SJCRH30 (cell line): ENCODE data around the gene THY1. TPM values are rescaled to one million over a fixed set of nuclear protein-coding genes. Genes with fewer than 3 reads are reported as not detected.
A peak's percentile ranks its signal among the peaks of the same experiment; 100 is the strongest.
"Not testable (repeated sequence)": the region's sequence is repeated elsewhere in the genome, so short reads cannot be mapped to it uniquely, and the experiment has no call there.

Experiments
- DNase-seq, 2 experiments: peaks; one replicate each; pipeline ENCODE4 v3.0.0-alpha.2; 2015 to 2020
- H3K27ac ChIP-seq: fragments of 250-450 bp; sonication (Bioruptor Pico); 2 replicates; pipeline ENCODE4 v1.5.1; 2020; ENCODE audit warnings: mild to moderate bottlenecking, moderate library complexity
- H3K27me3 ChIP-seq: fragments of 250-450 bp; sonication (Bioruptor Pico); 2 replicates; pipeline ENCODE4 v1.5.1; 2020; ENCODE audit warnings: mild to moderate bottlenecking, moderate library complexity
- H3K36me3 ChIP-seq: fragments of 250-450 bp; sonication (Bioruptor Pico); 2 replicates; pipeline ENCODE4 v1.5.1; 2020; ENCODE audit warnings: mild to moderate bottlenecking, moderate library complexity
- H3K4me1 ChIP-seq: fragments of 250-450 bp; sonication (Bioruptor Pico); 2 replicates; pipeline ENCODE4 v1.5.1; 2020; ENCODE audit warnings: mild to moderate bottlenecking, moderate library complexity
- H3K4me3 ChIP-seq: fragments of 250-450 bp; sonication (Bioruptor Pico); 2 replicates; pipeline ENCODE4 v1.5.1; 2020; ENCODE audit warnings: mild to moderate bottlenecking, moderate library complexity
- H3K9me3 ChIP-seq: fragments of 250-450 bp; sonication (Bioruptor Pico); replicated peaks from 2 replicates; pipeline ENCODE4 v1.5.1; 2020; ENCODE audit warnings: mild to moderate bottlenecking, moderate library complexity
- total RNA-seq: library from RNA; depleted of rRNA; stranded (reverse); fragments of >200 nt; shearing (Covaris generic); gene quantifications from 2 replicates; pipeline ENCODE4 v1.2.3, GENCODE V29; 2014

The THY1 gene
- total RNA-seq, 1 experiment from 2014 or later = 2.5 TPM

DNA sequence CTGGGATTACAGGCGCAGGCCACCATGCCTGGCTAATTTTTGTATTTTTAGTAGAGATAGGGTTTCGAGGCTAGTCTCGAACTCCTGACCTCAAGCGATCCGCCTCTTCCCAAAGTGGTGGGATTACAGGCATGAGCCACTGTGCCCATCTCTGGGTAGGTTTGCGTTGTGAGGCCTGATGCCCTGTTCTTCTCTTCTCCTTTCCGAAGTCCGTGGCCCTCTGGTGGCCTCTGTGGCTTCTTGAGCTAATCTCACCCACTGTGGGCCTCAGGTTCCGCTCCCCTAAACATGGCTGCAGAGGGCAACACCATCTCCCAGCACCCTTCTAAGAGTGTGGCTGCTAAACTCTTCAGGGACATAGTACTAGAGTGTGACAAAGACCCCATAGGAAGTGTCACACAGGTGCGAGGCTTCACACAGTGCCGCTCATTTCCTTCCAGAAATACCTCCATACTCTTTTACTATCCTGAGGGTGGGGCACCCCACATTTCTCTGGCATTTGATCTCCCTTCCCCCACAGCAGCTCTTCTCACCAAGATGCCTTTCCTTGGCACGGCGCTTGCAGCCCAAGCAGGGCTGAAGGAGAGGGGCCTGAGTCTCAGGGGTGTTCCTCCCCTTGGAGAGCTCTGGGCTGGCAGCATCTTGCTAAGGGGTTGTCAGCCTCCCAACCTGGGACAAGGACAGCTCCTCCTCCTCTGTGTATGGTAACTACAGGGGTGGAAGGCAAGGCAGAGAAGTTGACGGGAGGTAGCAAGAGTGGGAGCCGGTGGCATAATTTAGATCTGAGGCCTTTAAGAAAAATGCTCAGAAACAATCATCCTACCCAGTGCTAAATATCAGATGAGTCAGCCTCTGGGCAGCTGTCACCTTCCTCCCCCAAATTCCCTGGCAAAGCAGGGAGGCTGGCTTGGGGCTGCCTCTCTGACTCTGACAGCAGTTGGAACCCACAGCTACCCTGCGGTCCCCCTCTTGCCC is 6.1 kb downstream of the THY1 start:
- H3K4me1 ChIP-seq = peaks cover 9% of the 10 kb centered on the region
- peak overlapping the region; percentile 36; the same call in 1 of the 2 replicates for H3K27ac ChIP-seq
- no peaks in the 10 kb centered on the region for H3K36me3 ChIP-seq
- no peak overlapping the region for H3K4me3 ChIP-seq
- no peaks in the 10 kb centered on the region for H3K27me3 ChIP-seq
- peak; percentile 41 to 43 for DNase-seq
- H3K9me3 ChIP-seq = no peaks in the 10 kb centered on the region

DNA sequence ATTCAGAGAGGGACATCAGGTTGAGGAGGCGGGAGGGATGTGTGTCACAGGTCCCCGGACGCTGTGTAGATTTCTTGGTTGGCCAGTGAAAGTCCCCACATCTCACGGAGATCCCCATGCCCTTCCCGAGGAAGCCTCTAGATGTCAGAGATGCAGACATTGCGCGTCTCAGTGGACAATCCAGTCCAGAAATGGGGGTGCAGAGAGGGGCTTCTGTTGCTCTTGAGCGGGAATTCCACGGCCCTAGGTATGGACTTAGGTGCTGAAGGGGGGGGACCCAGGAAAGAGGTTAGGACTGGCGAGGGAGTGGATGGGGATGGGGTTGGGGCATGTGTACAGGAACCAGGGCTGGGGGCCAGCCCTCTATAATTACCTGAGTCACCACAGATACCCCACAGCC is 7.0 kb downstream of the THY1 start:
- H3K27me3 ChIP-seq = no peaks in the 10 kb centered on the region
- no peak for DNase-seq
- no peak overlapping the region for H3K27ac ChIP-seq
- H3K9me3 ChIP-seq = no peaks in the 10 kb centered on the region
- no peaks in the 10 kb centered on the region for H3K36me3 ChIP-seq
- peaks cover 9% of the 10 kb centered on the region for H3K4me1 ChIP-seq
- H3K4me3 ChIP-seq = no peak overlapping the region

DNA sequence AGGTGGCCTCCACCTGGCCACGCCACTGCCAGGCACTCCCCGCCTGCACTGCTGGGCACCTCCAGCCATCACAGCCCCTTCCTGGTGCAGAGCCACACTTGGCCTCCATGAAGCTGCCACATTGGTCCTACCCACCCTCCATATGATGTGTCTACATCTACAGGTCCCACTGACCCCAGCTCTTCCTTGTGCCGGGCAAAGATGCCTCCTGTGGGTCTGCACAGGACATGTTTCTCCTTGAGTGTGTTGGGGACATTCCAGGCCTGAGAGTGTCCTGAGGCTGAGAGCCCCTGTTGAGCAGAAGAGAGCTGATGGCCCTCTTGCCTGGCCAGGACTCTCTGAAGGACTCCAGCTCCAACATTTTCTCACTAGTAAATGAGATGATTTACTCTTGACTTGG is 7.5 kb downstream of the THY1 start:
- Histone ChIP-seq H3K27me3 (no peaks in the 10 kb centered on the region), H3K36me3 (no peaks in the 10 kb centered on the region), H3K27ac (no peak overlapping the region), H3K9me3 (no peaks in the 10 kb centered on the region), H3K4me1 (peaks cover 9% of the 10 kb centered on the region), H3K4me3 (no peak overlapping the region)
- DNase-seq = no peak

DNA sequence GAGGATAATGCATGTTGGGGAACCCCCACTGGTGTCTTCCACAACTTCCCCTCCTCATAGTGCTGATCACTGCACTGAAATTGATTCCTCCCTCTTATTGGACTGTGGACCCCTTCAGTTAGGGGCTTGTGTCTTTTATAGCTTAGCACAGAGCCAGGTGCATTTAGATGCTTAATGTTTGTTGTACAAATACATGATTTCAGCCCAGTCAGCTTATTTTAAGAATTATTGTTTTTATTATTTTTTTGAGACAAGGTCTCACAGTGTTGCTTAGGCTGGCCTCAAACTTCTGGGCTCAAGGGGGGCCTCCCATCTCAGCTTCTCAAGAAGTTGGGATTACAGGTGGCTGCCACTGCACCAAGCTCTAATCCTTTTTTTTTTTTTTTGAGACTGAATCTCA is 8.2 kb downstream of the THY1 start:
- Histone ChIP-seq H3K36me3 (no peaks in the 10 kb centered on the region), H3K27ac (no peak overlapping the region), H3K4me1 (peaks cover 9% of the 10 kb centered on the region), H3K27me3 (no peaks in the 10 kb centered on the region), H3K4me3 (no peak overlapping the region), H3K9me3 (no peaks in the 10 kb centered on the region)
- no peak for DNase-seq

DNA sequence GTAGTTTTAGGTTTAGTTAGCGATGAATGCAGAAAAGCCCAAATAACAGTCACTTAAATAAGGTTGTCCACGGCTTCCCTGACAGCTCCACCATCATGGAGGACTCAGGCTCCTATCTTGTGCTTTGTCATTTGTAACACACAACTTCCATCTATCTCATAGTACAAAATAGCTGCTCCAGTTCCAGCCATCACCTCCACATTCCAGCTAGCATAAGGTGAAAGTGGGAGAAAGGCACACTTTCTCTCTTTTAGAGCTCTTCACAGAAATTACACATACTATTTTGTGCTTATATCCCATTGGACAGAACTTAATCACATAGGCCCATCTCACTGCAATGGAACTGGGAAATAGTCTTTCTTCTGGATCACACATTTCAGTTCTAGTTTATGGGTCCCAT is 8.7 kb downstream of the THY1 start:
- DNase-seq = no peak
- Histone ChIP-seq H3K36me3 (no peaks in the 10 kb centered on the region), H3K27me3 (no peaks in the 10 kb centered on the region), H3K27ac (no peak overlapping the region), H3K4me1 (peaks cover 9% of the 10 kb centered on the region), H3K9me3 (no peaks in the 10 kb centered on the region), H3K4me3 (no peak overlapping the region)

DNA sequence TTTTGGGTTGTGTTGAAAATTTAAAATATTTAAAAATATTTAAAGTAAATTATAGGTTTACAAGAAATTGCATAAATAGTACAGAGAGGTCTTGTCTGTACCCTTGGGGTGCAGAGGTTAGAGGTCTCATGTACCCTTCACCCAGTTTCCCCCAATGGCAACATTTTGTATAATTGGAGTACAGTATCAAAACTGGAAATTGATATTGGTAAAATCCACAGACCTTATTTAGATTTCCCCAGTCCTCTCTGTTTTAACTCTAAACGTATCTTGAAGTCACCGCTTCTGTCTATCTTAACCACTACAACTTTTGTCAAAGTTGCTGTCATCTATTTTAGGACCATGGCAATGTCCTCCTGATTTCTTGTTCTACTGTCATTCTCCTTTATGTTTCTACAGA is 10.9 kb downstream of the THY1 start:
- DNase-seq = no peak
- Histone ChIP-seq H3K4me1 (0 out of 2 replicates have a peak, but pooled peaks cover under 1% of the 10 kb centered on the region), H3K27ac (no peak overlapping the region), H3K4me3 (no peak overlapping the region), H3K27me3 (no peaks in the 10 kb centered on the region), H3K9me3 (no peaks in the 10 kb centered on the region), H3K36me3 (no peaks in the 10 kb centered on the region)

DNA sequence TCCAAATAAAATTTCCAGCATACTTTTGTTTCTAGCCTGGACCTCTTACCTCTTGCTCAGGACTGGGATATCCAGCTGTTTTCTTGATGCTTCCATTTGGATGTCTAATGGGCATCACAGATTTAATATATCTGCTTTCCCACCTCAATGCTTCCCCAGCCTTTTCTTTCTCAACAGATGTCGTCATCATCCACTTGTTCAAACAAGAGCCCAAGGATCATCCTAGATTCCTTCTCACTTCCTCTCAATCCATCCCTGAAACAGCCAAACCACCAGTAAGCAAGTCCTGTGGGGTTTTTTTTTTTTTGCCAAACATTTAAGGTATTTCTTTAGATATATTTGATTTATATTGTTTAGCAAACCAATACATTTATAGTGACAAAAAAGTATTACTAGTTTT is 12.5 kb downstream of the THY1 start:
- no peak overlapping the region for H3K4me3 ChIP-seq
- DNase-seq = no peak
- no peak overlapping the region for H3K27ac ChIP-seq
- H3K9me3 ChIP-seq = no peaks in the 10 kb centered on the region
- no peaks in the 10 kb centered on the region for H3K4me1 ChIP-seq
- H3K27me3 ChIP-seq = no peaks in the 10 kb centered on the region
- H3K36me3 ChIP-seq = no peaks in the 10 kb centered on the region

DNA sequence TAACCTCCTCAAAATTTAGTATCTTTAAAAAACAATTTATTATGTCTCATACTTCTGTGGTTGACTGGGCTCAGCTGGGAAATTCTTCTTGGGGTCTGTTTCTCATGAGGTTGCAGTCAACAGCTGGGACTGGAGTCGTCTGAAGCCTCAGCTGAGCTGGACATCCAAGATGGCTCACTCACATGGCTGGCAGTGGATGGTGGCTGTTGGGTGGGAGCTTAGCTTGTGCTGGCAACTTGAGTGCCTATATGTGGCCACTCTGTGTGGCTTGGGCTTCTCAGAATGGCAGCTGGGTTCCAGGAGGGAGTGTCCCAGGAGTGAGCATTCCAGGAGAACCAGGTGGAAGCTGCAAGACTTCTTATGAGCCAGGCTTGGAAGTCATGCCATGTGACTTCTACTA is 13.2 kb downstream of the THY1 start:
- no peaks in the 10 kb centered on the region for H3K9me3 ChIP-seq
- no peaks in the 10 kb centered on the region for H3K36me3 ChIP-seq
- H3K27ac ChIP-seq = no peak overlapping the region
- no peak for DNase-seq
- no peaks in the 10 kb centered on the region for H3K27me3 ChIP-seq
- H3K4me3 ChIP-seq = no peak overlapping the region
- H3K4me1 ChIP-seq = no peaks in the 10 kb centered on the region

DNA sequence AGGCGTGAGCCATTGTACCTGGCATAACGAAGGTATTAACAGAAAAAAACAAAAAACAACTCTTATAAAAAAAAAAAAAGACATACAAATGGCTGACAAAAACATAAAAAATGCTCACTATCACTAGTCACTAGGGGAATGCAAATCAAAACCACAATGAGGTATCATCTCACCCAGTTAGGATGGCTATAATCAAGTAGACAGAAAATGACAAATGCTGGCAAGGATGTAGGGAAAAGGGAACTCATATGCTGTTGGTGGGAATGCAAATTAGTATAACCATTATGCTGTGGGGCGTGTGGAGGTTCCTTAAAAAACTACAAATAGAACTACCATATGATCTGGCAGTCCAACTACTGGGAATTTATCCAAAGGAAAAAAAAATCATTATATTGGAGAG is 17.0 kb downstream of the THY1 start:
- H3K27ac ChIP-seq = no peak overlapping the region
- H3K4me1 ChIP-seq = no peaks in the 10 kb centered on the region
- DNase-seq = no peak
- H3K9me3 ChIP-seq = 0 out of 2 replicates have a peak, but pooled peaks cover 2% of the 10 kb centered on the region
- no peak overlapping the region for H3K4me3 ChIP-seq
- H3K27me3 ChIP-seq = no peaks in the 10 kb centered on the region
- H3K36me3 ChIP-seq = no peaks in the 10 kb centered on the region

DNA sequence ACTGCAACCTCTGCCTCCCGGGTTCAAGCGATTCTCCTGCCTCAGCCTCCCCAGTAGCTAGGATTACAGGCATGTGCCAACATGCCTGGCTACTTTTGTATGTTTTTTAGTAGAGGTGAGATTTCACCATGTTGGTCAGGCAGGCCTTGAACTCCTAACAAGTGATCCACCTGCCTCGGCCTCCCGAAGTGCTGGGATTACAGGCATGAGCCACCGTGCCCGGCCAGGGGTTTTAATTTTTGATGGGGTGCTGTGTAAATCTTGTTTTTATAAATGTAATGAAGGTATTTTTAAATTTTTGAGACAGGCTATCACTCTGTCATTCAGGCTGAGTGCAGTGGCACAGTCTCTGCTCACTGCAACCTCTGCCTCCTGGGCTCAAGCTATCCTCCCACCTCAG is 17.5 kb downstream of the THY1 start:
- DNase-seq, H3K36me3 ChIP-seq, H3K9me3 ChIP-seq, H3K4me3 ChIP-seq, H3K27ac ChIP-seq, H3K27me3 ChIP-seq, H3K4me1 ChIP-seq: not testable (repeated sequence)

DNA sequence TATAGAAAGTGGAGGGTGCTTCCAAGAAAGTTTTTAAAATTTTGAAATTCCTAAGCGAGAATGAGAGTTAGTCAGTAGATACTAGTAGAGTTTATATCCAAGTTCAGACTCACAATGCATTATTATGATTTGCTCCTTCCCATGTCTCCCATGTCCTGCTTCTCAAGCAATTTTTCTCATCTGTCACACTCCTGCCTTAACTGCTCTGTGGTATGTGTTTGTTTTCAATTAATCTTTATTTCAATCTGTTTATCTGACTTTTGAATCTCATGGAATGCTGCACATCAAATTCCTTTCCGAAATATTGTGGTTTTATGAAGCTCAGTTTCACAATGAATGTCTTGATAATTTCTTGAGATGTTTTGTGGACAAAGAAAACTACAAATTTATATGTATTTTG is 18.1 kb downstream of the THY1 start:
- Histone ChIP-seq H3K4me3 (no peak overlapping the region), H3K4me1 (no peaks in the 10 kb centered on the region), H3K36me3 (no peaks in the 10 kb centered on the region), H3K27ac (no peak overlapping the region), H3K9me3 (0 out of 2 replicates have a peak, but pooled peaks cover 4% of the 10 kb centered on the region), H3K27me3 (no peaks in the 10 kb centered on the region)
- DNase-seq = no peak

DNA sequence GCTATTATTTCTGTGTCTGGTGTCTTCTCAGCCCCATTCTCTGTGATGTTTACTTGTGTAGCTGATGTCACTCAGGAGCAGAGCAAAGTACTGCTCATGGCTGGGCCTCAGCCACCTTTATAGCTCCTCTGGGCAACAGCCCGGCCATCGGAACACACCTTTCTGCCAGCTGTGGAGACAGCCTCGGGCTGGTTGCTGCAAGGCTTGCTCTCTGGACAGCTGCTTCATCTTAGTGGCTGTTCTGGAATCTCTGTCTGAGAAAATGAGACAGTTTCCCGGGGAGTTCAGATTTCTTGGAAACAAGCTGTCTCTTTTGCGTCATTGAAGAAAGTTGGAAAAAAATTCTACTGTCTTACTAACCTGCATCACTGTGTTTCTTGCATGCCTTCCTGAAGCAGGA is 20.0 kb downstream of the THY1 start:
- Histone ChIP-seq H3K27ac (no peak overlapping the region), H3K4me3 (no peak overlapping the region), H3K9me3 (0 out of 2 replicates have a peak, but pooled peaks cover 4% of the 10 kb centered on the region), H3K36me3 (no peaks in the 10 kb centered on the region), H3K4me1 (no peaks in the 10 kb centered on the region), H3K27me3 (no peaks in the 10 kb centered on the region)
- peak in 1 of 2 experiments; percentile 12 for DNase-seq

DNA sequence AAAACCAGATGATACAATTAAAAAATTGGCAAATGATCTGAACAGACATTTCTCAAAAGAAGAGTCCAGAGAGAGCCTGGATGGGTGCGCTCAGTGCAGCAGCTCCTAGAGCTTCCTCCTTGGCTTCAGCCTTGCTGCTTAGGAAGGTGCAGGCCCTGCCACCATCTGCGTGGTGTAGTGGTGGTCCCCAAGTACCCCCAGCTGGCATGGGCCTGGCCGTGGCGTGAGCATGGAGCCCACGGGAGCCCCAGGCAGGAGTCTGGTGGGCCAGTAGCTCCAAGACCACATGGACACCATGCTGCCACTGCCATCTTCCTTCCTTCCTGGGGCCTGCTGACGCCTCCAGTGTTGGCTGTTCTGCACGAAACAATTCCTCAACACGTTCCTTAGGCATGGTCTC is 20.5 kb downstream of the THY1 start:
- H3K4me3 ChIP-seq = no peak overlapping the region
- 0 out of 2 replicates have a peak, but pooled peaks cover 4% of the 10 kb centered on the region for H3K9me3 ChIP-seq
- H3K27ac ChIP-seq = no peak overlapping the region
- no peaks in the 10 kb centered on the region for H3K4me1 ChIP-seq
- no peaks in the 10 kb centered on the region for H3K36me3 ChIP-seq
- DNase-seq = no peak
- no peaks in the 10 kb centered on the region for H3K27me3 ChIP-seq

DNA sequence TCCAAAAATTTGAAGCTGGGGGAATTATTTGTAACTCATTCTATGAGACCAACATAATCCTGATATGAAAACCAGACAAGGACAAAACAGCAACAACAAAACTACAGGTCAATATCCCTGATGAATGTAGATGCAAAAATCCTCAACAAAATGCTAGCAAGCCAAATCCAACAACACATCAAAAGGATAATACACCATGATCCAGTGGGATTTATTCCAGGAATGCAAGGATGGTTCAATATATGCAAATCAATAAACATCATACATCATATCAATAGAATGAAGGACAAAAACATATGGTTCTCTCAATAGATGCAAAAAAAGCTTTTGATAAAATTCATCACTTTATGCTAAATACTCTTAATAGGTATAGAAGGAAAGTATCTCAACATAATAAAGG is 22.1 kb downstream of the THY1 start:
- Histone ChIP-seq H3K27ac (no peak overlapping the region), H3K27me3 (no peaks in the 10 kb centered on the region), H3K4me3 (no peak overlapping the region), H3K4me1 (no peaks in the 10 kb centered on the region), H3K36me3 (no peaks in the 10 kb centered on the region), H3K9me3 (0 out of 2 replicates have a peak, but pooled peaks cover 4% of the 10 kb centered on the region)
- no peak for DNase-seq

DNA sequence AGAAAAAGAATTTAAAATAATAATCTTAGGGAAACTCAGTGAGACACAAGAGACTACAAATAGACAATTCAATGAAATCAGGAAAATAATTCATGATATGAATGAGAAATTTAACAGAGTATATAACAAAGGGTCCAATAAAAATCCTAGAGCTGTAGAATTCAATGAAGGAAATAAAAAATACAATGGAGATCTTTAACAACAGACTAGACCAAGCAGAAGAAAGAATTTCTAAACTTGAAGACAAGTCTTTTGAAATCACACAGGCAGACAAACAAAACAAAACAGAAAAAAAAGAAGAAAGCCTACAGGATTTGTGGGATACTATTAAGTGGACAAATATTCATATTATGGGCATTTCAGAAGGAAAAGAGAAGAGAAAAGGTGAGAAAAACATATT is 25.2 kb downstream of the THY1 start:
- no peak overlapping the region for H3K27ac ChIP-seq
- H3K27me3 ChIP-seq = no peaks in the 10 kb centered on the region
- no peak overlapping the region for H3K4me3 ChIP-seq
- H3K4me1 ChIP-seq = no peaks in the 10 kb centered on the region
- DNase-seq = no peak
- 0 out of 2 replicates have a peak, but pooled peaks cover 4% of the 10 kb centered on the region for H3K9me3 ChIP-seq
- H3K36me3 ChIP-seq = no peaks in the 10 kb centered on the region

DNA sequence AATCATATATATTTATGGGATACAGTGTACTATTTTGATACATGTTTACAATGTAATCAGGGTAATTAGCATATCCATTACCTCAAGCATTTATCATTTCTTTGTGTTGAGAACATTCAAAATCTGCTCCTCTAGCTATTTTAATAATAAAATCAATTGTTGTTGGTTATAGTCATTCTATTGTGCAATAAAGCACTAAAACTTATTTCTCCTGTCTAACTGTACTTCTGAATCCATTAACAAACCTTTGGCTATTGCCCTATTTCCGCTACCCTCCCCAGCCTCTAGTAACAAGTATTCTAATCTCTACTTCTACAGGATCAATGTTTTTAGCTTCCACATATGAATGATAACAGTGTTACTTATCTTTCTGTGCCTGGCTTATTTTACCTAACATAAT is 26.1 kb downstream of the THY1 start:
- Histone ChIP-seq H3K9me3 (0 out of 2 replicates have a peak, but pooled peaks cover 4% of the 10 kb centered on the region), H3K36me3 (no peaks in the 10 kb centered on the region), H3K27me3 (no peaks in the 10 kb centered on the region), H3K4me3 (no peak overlapping the region), H3K27ac (no peak overlapping the region), H3K4me1 (no peaks in the 10 kb centered on the region)
- DNase-seq = no peak
